Measurements from ENCODE around the gene ETS2.

- no peak for TF ChIP-seq ZNF274 (IDR thresholded peaks at IDR 0.05; ENCODE audit: borderline replicate concordance, extremely low read depth, low read length)
- no peak for TF ChIP-seq POLR2AphosphoS5 (IDR thresholded peaks at IDR 0.05; ENCODE audit: low read depth, low read length)
- no peak for TF ChIP-seq SIN3A (conservative IDR thresholded peaks at IDR 0.05 in 1 of 2, IDR thresholded peaks at IDR 0.05 in 1 of 2; ENCODE audit: low read depth in 1 of 2, low read length in 2 of 2)
- TF ChIP-seq, protein P1, sequence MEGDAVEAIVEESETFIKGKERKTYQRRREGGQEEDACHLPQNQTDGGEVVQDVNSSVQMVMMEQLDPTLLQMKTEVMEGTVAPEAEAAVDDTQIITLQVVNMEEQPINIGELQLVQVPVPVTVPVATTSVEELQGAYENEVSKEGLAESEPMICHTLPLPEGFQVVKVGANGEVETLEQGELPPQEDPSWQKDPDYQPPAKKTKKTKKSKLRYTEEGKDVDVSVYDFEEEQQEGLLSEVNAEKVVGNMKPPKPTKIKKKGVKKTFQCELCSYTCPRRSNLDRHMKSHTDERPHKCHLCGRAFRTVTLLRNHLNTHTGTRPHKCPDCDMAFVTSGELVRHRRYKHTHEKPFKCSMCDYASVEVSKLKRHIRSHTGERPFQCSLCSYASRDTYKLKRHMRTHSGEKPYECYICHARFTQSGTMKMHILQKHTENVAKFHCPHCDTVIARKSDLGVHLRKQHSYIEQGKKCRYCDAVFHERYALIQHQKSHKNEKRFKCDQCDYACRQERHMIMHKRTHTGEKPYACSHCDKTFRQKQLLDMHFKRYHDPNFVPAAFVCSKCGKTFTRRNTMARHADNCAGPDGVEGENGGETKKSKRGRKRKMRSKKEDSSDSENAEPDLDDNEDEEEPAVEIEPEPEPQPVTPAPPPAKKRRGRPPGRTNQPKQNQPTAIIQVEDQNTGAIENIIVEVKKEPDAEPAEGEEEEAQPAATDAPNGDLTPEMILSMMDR (IDR thresholded peaks at IDR 0.05; ENCODE audit: control extremely low read depth in 1 of 3, insufficient read depth in 1 of 3, low read depth in 1 of 3, low read length in 3 of 3): no peak
- no peak for TF ChIP-seq BACH1 (IDR thresholded peaks at IDR 0.05; ENCODE audit: low read length)
- no peak for TF ChIP-seq EP300 (IDR thresholded peaks at IDR 0.05; ENCODE audit: borderline replicate concordance in 1 of 2, low read depth in 2 of 2, low read length in 2 of 2)
- no peak for TF ChIP-seq CREB1 (IDR thresholded peaks at IDR 0.05)
- TF ChIP-seq EGR1 (IDR thresholded peaks at IDR 0.05; ENCODE audit: borderline replicate concordance, low read depth, low read length): no peak
- TF ChIP-seq RFX5 (IDR thresholded peaks at IDR 0.05; ENCODE audit: borderline replicate concordance, low read depth, low read length): no peak
- TF ChIP-seq, protein P2, sequence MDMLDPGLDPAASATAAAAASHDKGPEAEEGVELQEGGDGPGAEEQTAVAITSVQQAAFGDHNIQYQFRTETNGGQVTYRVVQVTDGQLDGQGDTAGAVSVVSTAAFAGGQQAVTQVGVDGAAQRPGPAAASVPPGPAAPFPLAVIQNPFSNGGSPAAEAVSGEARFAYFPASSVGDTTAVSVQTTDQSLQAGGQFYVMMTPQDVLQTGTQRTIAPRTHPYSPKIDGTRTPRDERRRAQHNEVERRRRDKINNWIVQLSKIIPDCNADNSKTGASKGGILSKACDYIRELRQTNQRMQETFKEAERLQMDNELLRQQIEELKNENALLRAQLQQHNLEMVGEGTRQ (IDR thresholded peaks at IDR 0.05; ENCODE audit: low read length): no peak
- no peak for TF ChIP-seq CHD1 (IDR thresholded peaks at IDR 0.05; ENCODE audit: low read depth, low read length)
- no peak for TF ChIP-seq EZH2 (IDR thresholded peaks at IDR 0.05; ENCODE audit: low read depth, low read length, severe bottlenecking)
- no peak for TF ChIP-seq SAP30 (IDR thresholded peaks at IDR 0.05; ENCODE audit: insufficient read depth, insufficient replicate concordance, low read length)
- no peak for TF ChIP-seq SP4 (IDR thresholded peaks at IDR 0.05; ENCODE audit: low read length)
Observed at GRCh38 chr21:38814126-38815059, 8.7 kb downstream of the ETS2 start.
